Gastrocnemius medialis (tissue), 4 donors: ENCODE results near the gene SLC5A6. TPM values are rescaled to one million over a fixed set of nuclear protein-coding genes. Genes with fewer than 3 reads are reported as not detected.

ENCODE experiments used
- ATAC-seq, 2 donors: fragments of 150-250 bp; one replicate each; pipeline ENCODE4 v1.9.1; 2016
- DNase-seq, 2 donors: peaks; one replicate each; pipeline ENCODE4 v3.0.0-alpha.2; 2019
- H3K27ac ChIP-seq, 4 donors: fragments of 200-600 bp; sonication (generic); 1 replicate in 1 of 4; 2 replicates in 3 of 4; pipeline ENCODE4 v1.5.1; 2016 to 2018; ENCODE audit warnings: mild to moderate bottlenecking in 2 of 4, moderate library complexity in 1 of 4
- H3K27me3 ChIP-seq, 3 donors: fragments of 200-600 bp; sonication (generic) in 2 of 3; 1 replicate in 1 of 3; 2 replicates in 2 of 3; pipeline versions ENCODE4 v1.5.1 to v1.6.0; 2016 to 2019; ENCODE audit warnings: mild to moderate bottlenecking in 1 of 3, moderate library complexity in 1 of 3
- H3K36me3 ChIP-seq, 2 donors: fragments of 200-600 bp; sonication (generic) in 1 of 2; one replicate each; pipeline ENCODE4 v1.5.1; 2017 to 2018
- H3K4me1 ChIP-seq, 2 donors: fragments of 200-600 bp; sonication (generic) in 1 of 2; one replicate each; pipeline ENCODE4 v1.5.1; 2016 to 2017; ENCODE audit warnings: mild to moderate bottlenecking in 2 of 2
- H3K4me3 ChIP-seq, 4 donors: fragments of 200-600 bp; sonication (generic) in 3 of 4; 1 replicate in 1 of 4; 2 replicates in 3 of 4; pipeline ENCODE4 v1.5.1; 2016 to 2019; ENCODE audit warnings: mild to moderate bottlenecking in 2 of 4
- H3K9me3 ChIP-seq, 3 donors: fragments of 200-600 bp; sonication (generic) in 2 of 3; 1 replicate in 1 of 3; 2 replicates in 2 of 3; pipeline ENCODE4 v1.5.1; 2016 to 2019
- CTCF ChIP-seq, 5 experiments: fragments of 450-650 bp in 3 of 5; fragments of 200-600 bp in 2 of 5; sonication (generic) in 2 of 5; IDR thresholded peaks in 4 of 5; conservative IDR thresholded peaks in 1 of 5; 1 replicate in 4 of 5; 2 replicates in 1 of 5; pipeline ENCODE4 v1.5.1; 2016 to 2019; ENCODE audit warnings: antibody characterized with exemption in 5 of 5, mild to moderate bottlenecking in 3 of 5, moderate library complexity in 3 of 5
- POLR2A ChIP-seq, 2 donors: fragments of 450-650 bp; IDR thresholded peaks; one replicate each; pipeline ENCODE4 v1.6.1; 2017; ENCODE audit warnings: antibody characterized with exemption in 2 of 2, mild to moderate bottlenecking in 2 of 2, moderate library complexity in 2 of 2
- in situ Hi-C, 4 donors: fragments of 200-750 bp; cut with MboI; loops; one replicate each; pipeline versions ENCODE4 v1.15.0 to v1.8.0; 2017; ENCODE audit warnings: low sequenced_read_pairs in 4 of 4
- intact Hi-C: fragments of 100-400 bp; cut with DNase I; formaldehyde crosslinking; loops from one replicate; pipeline ENCODE4 v1.15.1; 2023; ENCODE audit warnings: low total_unique reads
- total RNA-seq, 4 donors: library from RNA; depleted of rRNA; stranded (reverse); fragments of >200 nt; gene quantifications; one replicate each; pipeline versions ENCODE4 v1.1.0 to v1.2.3, GENCODE V29; 2016

SLC5A6 gene
- total RNA-seq, 4 donors from 2014 or later = 19.0 to 46.5 (median 32.5) TPM

- no peaks in the 10 kb centered on the region for H3K36me3 ChIP-seq
- H3K27ac ChIP-seq = no peak overlapping the region
- in situ Hi-C loops (no loop called here), intact Hi-C loops (no loop called here)
- TF ChIP-seq CTCF (IDR thresholded peaks at IDR 0.05 in 4 of 5, conservative IDR thresholded peaks at IDR 0.05 in 1 of 5) (no peak), POLR2A (IDR thresholded peaks at IDR 0.05) (no peak)
- no peaks in the 10 kb centered on the region for H3K27me3 ChIP-seq
- ATAC-seq (no peak), DNase-seq (no peak)
- no peaks in the 10 kb centered on the region for H3K4me1 ChIP-seq
- H3K4me3 ChIP-seq = no peak overlapping the region
- no peaks in the 10 kb centered on the region for H3K9me3 ChIP-seq
Observed at GRCh38 chr2:27158468-27158867, 53.6 kb downstream of the SLC5A6 start.

DNA sequence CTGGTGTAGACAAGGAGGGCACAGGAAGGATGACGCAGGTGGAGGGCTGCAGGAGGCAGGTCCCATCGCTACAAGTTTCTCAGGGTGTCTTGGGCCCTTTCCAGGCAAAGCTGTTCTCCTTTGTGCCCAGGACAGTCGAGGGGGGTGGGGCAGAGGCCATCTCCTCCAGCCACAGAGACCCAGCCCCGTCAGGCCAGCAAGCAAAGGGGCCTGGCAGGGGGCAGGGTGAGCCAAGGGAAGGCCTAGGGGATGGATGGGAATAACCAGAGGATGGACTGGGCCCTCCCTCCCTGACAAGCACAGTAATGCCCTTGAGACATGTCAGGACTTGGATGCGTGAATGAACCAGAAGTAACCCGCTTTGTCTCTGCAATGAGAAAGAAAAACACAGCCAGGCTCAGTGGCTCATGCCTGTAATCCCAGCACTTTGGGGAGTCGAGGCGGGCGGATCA is 57.0 kb downstream of the SLC5A6 start:
- no peak for ATAC-seq
- intact Hi-C loops (no loop called here), in situ Hi-C loops (no loop called here)
- no peaks in the 10 kb centered on the region for H3K27me3 ChIP-seq
- H3K4me3 ChIP-seq = no peak overlapping the region
- no peaks in the 10 kb centered on the region for H3K4me1 ChIP-seq
- DNase-seq = no peak
- H3K36me3 ChIP-seq = no peaks in the 10 kb centered on the region
- no peak overlapping the region for H3K27ac ChIP-seq
- TF ChIP-seq POLR2A (IDR thresholded peaks at IDR 0.05) = no peak
- TF ChIP-seq CTCF (IDR thresholded peaks at IDR 0.05 in 4 of 5, conservative IDR thresholded peaks at IDR 0.05 in 1 of 5) = no peak
- H3K9me3 ChIP-seq = no peaks in the 10 kb centered on the region

- TF ChIP-seq POLR2A (IDR thresholded peaks at IDR 0.05) = no peak
- intact Hi-C loops (no loop called here), in situ Hi-C loops (no loop called here)
- Histone ChIP-seq H3K27ac (no peak overlapping the region), H3K9me3 (no peaks in the 10 kb centered on the region), H3K36me3 (no peaks in the 10 kb centered on the region), H3K4me1 (no peaks in the 10 kb centered on the region), H3K27me3 (no peaks in the 10 kb centered on the region), H3K4me3 (no peak overlapping the region)
- ATAC-seq (no peak), DNase-seq (no peak)
Observed at GRCh38 chr2:27154488-27154887, 57.6 kb downstream of the SLC5A6 start.

- H3K27ac ChIP-seq = no peak overlapping the region
- ATAC-seq (no peak), DNase-seq (no peak)
- TF ChIP-seq POLR2A (IDR thresholded peaks at IDR 0.05) = no peak
- no peak for TF ChIP-seq CTCF (IDR thresholded peaks at IDR 0.05 in 4 of 5, conservative IDR thresholded peaks at IDR 0.05 in 1 of 5)
- no peak overlapping the region for H3K4me3 ChIP-seq
- H3K4me1 ChIP-seq = no peaks in the 10 kb centered on the region
- intact Hi-C loops (no loop called here), in situ Hi-C loops (no loop called here)
- H3K9me3 ChIP-seq = no peaks in the 10 kb centered on the region
- no peaks in the 10 kb centered on the region for H3K36me3 ChIP-seq
- H3K27me3 ChIP-seq = no peaks in the 10 kb centered on the region
Observed at GRCh38 chr2:27152796-27153464, 59.1 kb downstream of the SLC5A6 start.

DNA sequence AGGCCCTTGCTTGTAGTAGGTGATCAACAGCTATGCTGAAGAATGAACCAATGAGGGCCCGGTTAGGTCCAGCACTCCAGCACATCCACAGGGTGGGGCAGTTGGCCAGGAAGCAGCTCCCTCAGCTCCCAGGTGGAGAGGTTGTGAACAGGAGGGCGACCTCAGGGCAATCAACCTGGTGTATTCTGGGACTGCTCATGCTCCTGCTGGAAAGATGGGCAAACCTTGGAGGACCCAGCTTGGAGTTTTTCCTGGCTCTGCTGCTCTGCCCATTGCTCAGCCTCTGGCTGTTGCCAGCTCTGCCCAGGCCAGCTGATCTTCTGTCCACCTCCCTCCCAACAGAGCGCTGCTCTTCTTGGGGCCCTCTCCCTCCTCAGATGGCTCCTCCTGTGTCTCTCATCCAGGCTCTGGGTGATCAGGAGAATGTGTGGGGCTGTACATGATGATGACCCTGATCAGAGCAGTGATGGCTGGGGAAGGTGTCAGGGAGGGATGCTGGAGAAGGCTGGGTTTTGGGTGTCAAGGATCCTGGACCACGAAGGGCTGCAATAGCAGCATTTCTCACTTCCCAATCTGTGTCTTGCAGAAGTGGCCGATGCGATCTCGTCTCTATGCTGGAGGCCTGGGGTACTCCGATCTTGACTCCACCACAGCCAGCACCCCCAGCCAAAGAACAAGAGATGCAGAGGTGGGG is 59.8 kb downstream of the SLC5A6 start:
- no peak for ATAC-seq
- Histone ChIP-seq H3K36me3 (no peaks in the 10 kb centered on the region), H3K4me3 (no peak overlapping the region), H3K27ac (no peak overlapping the region), H3K27me3 (no peaks in the 10 kb centered on the region), H3K4me1 (no peaks in the 10 kb centered on the region), H3K9me3 (no peaks in the 10 kb centered on the region)
- intact Hi-C loops = no loop called here
- no peak for TF ChIP-seq CTCF (IDR thresholded peaks at IDR 0.05 in 4 of 5, conservative IDR thresholded peaks at IDR 0.05 in 1 of 5)
- no peak for TF ChIP-seq POLR2A (IDR thresholded peaks at IDR 0.05)
- no peak for DNase-seq
- in situ Hi-C loops = no loop called here
